Measurements from ENCODE around the gene ADGRB2.

GRCh38 chr1:31765041-31765467 lies 914 bp upstream of the ADGRB2 start:
- peak in 1 of 6 experiments; percentile 7 for TF ChIP-seq CTCF (IDR thresholded peaks at IDR 0.05)
- no peak for TF ChIP-seq POLR2A (IDR thresholded peaks at IDR 0.05)
